ENCODE results near the gene PRDM5. TPM values are rescaled to one million over a fixed set of nuclear protein-coding genes. Genes with fewer than 3 reads are reported as not detected.

PRDM5 gene
- total RNA-seq, 4 donors from 2014 or later: 37.6 to 96.6 (median 52.6) TPM

- peaks cover 0 to 4% of the 10 kb centered on the region in 2 donors for H3K4me1 ChIP-seq
- H3K9me3 ChIP-seq: no peaks in the 10 kb centered on the region
- DNase-seq: peak; percentile 63
- no peaks in the 10 kb centered on the region for H3K36me3 ChIP-seq
- H3K4me3 ChIP-seq: peak overlapping the region; percentile 63 to 80
- H3K27ac ChIP-seq: peak overlapping the region; percentile 90 to 97
- intact Hi-C loops (cut with DNase I; ENCODE audit: low total_unique reads): no loop called here
- peak in 1 of 4 experiments; percentile 6 for TF ChIP-seq CTCF (IDR thresholded peaks at IDR 0.05)
- peak; percentile 43 to 49 for TF ChIP-seq POLR2A (IDR thresholded peaks at IDR 0.05)
- no peaks in the 10 kb centered on the region for H3K27me3 ChIP-seq
Observed at GRCh38 chr4:120921456-120922380, 808 bp downstream of the PRDM5 start.

DNA sequence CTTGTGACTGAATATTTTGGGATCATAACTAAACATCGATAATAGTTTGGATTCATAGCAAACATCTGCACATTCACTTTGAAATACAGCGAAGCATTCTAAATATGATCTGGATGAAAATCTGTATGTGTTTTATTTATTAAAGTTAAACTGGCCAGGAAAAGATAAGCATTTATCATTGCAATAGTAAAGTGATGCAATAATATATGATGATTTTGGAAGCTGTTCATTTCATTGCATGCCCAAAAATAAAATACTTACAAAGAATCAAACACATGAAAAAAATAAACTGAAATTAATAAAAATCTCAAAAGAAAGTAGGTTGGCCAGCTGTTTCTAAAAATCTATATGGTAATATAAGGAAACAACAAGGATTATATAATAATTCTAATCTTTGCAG lies 1.9 kb downstream of the PRDM5 start:
- peaks cover 0 to 4% of the 10 kb centered on the region in 2 donors for H3K4me1 ChIP-seq
- H3K4me3 ChIP-seq: no peak overlapping the region
- H3K9me3 ChIP-seq: no peaks in the 10 kb centered on the region
- H3K27ac ChIP-seq: peak overlapping the region in 1 of 2 donors; percentile 97
- DNase-seq: no peak
- intact Hi-C loops (cut with DNase I; ENCODE audit: low total_unique reads): no loop called here
- H3K27me3 ChIP-seq: no peaks in the 10 kb centered on the region
- TF ChIP-seq POLR2A (IDR thresholded peaks at IDR 0.05) (no peak), CTCF (IDR thresholded peaks at IDR 0.05) (no peak)
- no peaks in the 10 kb centered on the region for H3K36me3 ChIP-seq

GRCh38 chr4:120919358-120919757 lies 3.2 kb downstream of the PRDM5 start:
- Histone ChIP-seq H3K4me3 (no peak overlapping the region), H3K27ac (peak overlapping the region in 1 of 2 donors; percentile 50), H3K9me3 (no peaks in the 10 kb centered on the region), H3K27me3 (no peaks in the 10 kb centered on the region), H3K36me3 (no peaks in the 10 kb centered on the region), H3K4me1 (peaks cover 0 to 4% of the 10 kb centered on the region in 2 donors)
- intact Hi-C loops (cut with DNase I; ENCODE audit: low total_unique reads): no loop called here
- TF ChIP-seq CTCF (IDR thresholded peaks at IDR 0.05) (no peak), POLR2A (IDR thresholded peaks at IDR 0.05) (no peak)
- DNase-seq: no peak

GRCh38 chr4:120918788-120919187 lies 3.7 kb downstream of the PRDM5 start:
- Histone ChIP-seq H3K9me3 (no peaks in the 10 kb centered on the region), H3K27ac (peak overlapping the region in 1 of 2 donors; percentile 50), H3K36me3 (no peaks in the 10 kb centered on the region), H3K4me3 (no peak overlapping the region), H3K27me3 (no peaks in the 10 kb centered on the region), H3K4me1 (peaks cover 0 to 4% of the 10 kb centered on the region in 2 donors)
- no peak for TF ChIP-seq CTCF (IDR thresholded peaks at IDR 0.05)
- no peak for TF ChIP-seq POLR2A (IDR thresholded peaks at IDR 0.05)
- intact Hi-C loops (cut with DNase I; ENCODE audit: low total_unique reads): no loop called here
- DNase-seq: peak in 1 of 2 donors; percentile 17

- no peak for TF ChIP-seq POLR2A (IDR thresholded peaks at IDR 0.05)
- TF ChIP-seq CTCF (IDR thresholded peaks at IDR 0.05): no peak
- intact Hi-C loops (cut with DNase I; ENCODE audit: low total_unique reads): no loop called here
- DNase-seq: no peak
Observed at GRCh38 chr4:120918092-120918491, 4.4 kb downstream of the PRDM5 start.

More at GRCh38 chr4:120918092-120918491, 4.4 kb downstream of the PRDM5 start:
- H3K27ac ChIP-seq: no peak overlapping the region
- peaks cover 0 to 4% of the 10 kb centered on the region in 2 donors for H3K4me1 ChIP-seq
- H3K9me3 ChIP-seq: no peaks in the 10 kb centered on the region
- H3K36me3 ChIP-seq: no peaks in the 10 kb centered on the region
- H3K27me3 ChIP-seq: no peaks in the 10 kb centered on the region
- no peak overlapping the region for H3K4me3 ChIP-seq
